ENCODE results near the gene KRT6C.

DNA sequence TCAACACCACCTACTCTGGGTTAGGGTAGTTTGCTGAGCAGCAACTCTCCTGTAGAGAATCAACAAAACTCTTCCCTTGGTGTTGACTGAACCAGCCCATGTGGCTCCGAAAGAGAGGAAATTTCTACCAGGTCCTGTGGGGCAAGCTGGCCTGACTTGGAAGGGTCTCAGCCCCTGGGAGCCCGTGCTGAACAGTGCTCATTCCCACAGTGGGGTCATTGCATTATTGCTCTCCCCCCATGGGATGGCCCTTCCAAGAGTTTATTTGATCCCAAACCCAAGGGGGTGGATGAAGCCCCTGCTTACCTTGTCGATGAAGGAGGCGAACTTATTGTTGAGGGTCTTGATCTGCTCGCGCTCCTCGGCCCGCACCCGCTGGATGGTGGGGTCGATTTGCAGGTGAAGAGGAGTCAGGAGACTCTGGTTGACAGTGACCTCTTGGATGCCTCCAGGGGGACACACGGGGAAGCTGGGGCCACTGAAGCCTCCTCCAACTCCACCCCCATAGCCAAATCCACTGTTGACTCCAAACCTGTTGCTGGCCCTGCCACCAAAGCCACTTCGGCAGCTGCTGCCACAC lies 40.0 kb downstream of the KRT6C start:
- TF ChIP-seq, protein P1, sequence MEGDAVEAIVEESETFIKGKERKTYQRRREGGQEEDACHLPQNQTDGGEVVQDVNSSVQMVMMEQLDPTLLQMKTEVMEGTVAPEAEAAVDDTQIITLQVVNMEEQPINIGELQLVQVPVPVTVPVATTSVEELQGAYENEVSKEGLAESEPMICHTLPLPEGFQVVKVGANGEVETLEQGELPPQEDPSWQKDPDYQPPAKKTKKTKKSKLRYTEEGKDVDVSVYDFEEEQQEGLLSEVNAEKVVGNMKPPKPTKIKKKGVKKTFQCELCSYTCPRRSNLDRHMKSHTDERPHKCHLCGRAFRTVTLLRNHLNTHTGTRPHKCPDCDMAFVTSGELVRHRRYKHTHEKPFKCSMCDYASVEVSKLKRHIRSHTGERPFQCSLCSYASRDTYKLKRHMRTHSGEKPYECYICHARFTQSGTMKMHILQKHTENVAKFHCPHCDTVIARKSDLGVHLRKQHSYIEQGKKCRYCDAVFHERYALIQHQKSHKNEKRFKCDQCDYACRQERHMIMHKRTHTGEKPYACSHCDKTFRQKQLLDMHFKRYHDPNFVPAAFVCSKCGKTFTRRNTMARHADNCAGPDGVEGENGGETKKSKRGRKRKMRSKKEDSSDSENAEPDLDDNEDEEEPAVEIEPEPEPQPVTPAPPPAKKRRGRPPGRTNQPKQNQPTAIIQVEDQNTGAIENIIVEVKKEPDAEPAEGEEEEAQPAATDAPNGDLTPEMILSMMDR (IDR thresholded peaks at IDR 0.05) = no peak
- TF ChIP-seq POLR2A (IDR thresholded peaks at IDR 0.05; ENCODE audit: low read depth) = no peak
- no peak for TF ChIP-seq EP300 (IDR thresholded peaks at IDR 0.05)

Data from esophagus muscularis mucosa (tissue), 4 donors.